Measurements from ENCODE around the gene MYPN. TPM values are rescaled to one million over a fixed set of nuclear protein-coding genes. Genes with fewer than 3 reads are reported as not detected.
A peak's percentile ranks its signal among the peaks of the same experiment; 100 is the strongest.

The MYPN gene
- total and polyA plus RNA-seq, 2 experiments from 2014 or later: not detected

GRCh38 chr10:68221196-68221595, 111.9 kb downstream of the MYPN start:
- H3K27me3 ChIP-seq: no peaks in the 10 kb centered on the region
- no peak overlapping the region for H3K27ac ChIP-seq
- H3K4me2 ChIP-seq: no peak overlapping the region
- H2AFZ ChIP-seq: no peak overlapping the region
- H3K4me3 ChIP-seq: no peak overlapping the region
- TF ChIP-seq EZH2 (IDR thresholded peaks at IDR 0.05; ENCODE audit: borderline replicate concordance) (no peak), CTCF (IDR thresholded peaks at IDR 0.05; ENCODE audit: poor library complexity) (no peak), EZH2phosphoT487 (IDR thresholded peaks at IDR 0.05; ENCODE audit: low read depth, severe bottlenecking, unreplicated experiment) (no peak)
- no peak for DNase-seq (ENCODE audit: low spot score)
- H4K20me1 ChIP-seq (ENCODE audit: insufficient read depth, poor library complexity, severe bottlenecking): no peaks in the 10 kb centered on the region
- no peaks in the 10 kb centered on the region for H3K9me2 ChIP-seq (replicated peaks; ENCODE audit: insufficient read depth)
- H3K79me2 ChIP-seq: no peaks in the 10 kb centered on the region
- no peaks in the 10 kb centered on the region for H3K36me3 ChIP-seq (replicated peaks; ENCODE audit: insufficient read depth, low read depth)
- no peaks in the 10 kb centered on the region for H3K9me3 ChIP-seq (ENCODE audit: low read depth)
- no peaks in the 10 kb centered on the region for H3K4me1 ChIP-seq (ENCODE audit: insufficient read depth)

GRCh38 chr10:68222391-68222790, 113.1 kb downstream of the MYPN start:
- Histone ChIP-seq H3K27me3 (no peaks in the 10 kb centered on the region), H3K9me3 (ENCODE audit: low read depth) (no peaks in the 10 kb centered on the region), H3K4me1 (ENCODE audit: insufficient read depth) (no peaks in the 10 kb centered on the region), H3K4me2 (no peak overlapping the region), H3K4me3 (no peak overlapping the region), H3K9me2 (replicated peaks; ENCODE audit: insufficient read depth) (no peaks in the 10 kb centered on the region), H3K79me2 (no peaks in the 10 kb centered on the region), H2AFZ (no peak overlapping the region), H3K27ac (no peak overlapping the region), H3K36me3 (replicated peaks; ENCODE audit: insufficient read depth, low read depth) (no peaks in the 10 kb centered on the region), H4K20me1 (ENCODE audit: insufficient read depth, poor library complexity, severe bottlenecking) (no peaks in the 10 kb centered on the region)
- 84% methylated on average over 2 of the region's 2 CpGs for WGBS (ENCODE audit: low lambda C conversion rate, missing lambda C conversion rate)
- no peak for TF ChIP-seq CTCF (IDR thresholded peaks at IDR 0.05; ENCODE audit: poor library complexity)
- no peak for TF ChIP-seq EZH2 (IDR thresholded peaks at IDR 0.05; ENCODE audit: borderline replicate concordance)
- TF ChIP-seq EZH2phosphoT487 (IDR thresholded peaks at IDR 0.05; ENCODE audit: low read depth, severe bottlenecking, unreplicated experiment): no peak
- no peak for DNase-seq (ENCODE audit: low spot score)

GRCh38 chr10:68223535-68224165, 114.4 kb downstream of the MYPN start:
- Histone ChIP-seq H3K4me1 (ENCODE audit: insufficient read depth) (no peaks in the 10 kb centered on the region), H3K79me2 (no peaks in the 10 kb centered on the region), H2AFZ (no peak overlapping the region), H3K36me3 (replicated peaks; ENCODE audit: insufficient read depth, low read depth) (no peaks in the 10 kb centered on the region), H3K27me3 (no peaks in the 10 kb centered on the region), H3K27ac (no peak overlapping the region), H3K4me2 (no peak overlapping the region), H4K20me1 (ENCODE audit: insufficient read depth, poor library complexity, severe bottlenecking) (no peaks in the 10 kb centered on the region), H3K4me3 (no peak overlapping the region), H3K9me3 (ENCODE audit: low read depth) (no peaks in the 10 kb centered on the region), H3K9me2 (replicated peaks; ENCODE audit: insufficient read depth) (no peaks in the 10 kb centered on the region)
- 65% methylated on average over 3 of the region's 3 CpGs for WGBS (ENCODE audit: low lambda C conversion rate, missing lambda C conversion rate)
- TF ChIP-seq CTCF (IDR thresholded peaks at IDR 0.05; ENCODE audit: poor library complexity) (no peak), EZH2 (IDR thresholded peaks at IDR 0.05; ENCODE audit: borderline replicate concordance) (no peak), EZH2phosphoT487 (IDR thresholded peaks at IDR 0.05; ENCODE audit: low read depth, severe bottlenecking, unreplicated experiment) (no peak)
- DNase-seq (ENCODE audit: low spot score): peak; percentile 16

GRCh38 chr10:68224810-68225209, 115.5 kb downstream of the MYPN start:
- Histone ChIP-seq H4K20me1 (ENCODE audit: insufficient read depth, poor library complexity, severe bottlenecking) (no peaks in the 10 kb centered on the region), H3K27ac (no peak overlapping the region), H3K4me3 (no peak overlapping the region), H3K9me2 (replicated peaks; ENCODE audit: insufficient read depth) (no peaks in the 10 kb centered on the region), H3K4me1 (ENCODE audit: insufficient read depth) (no peaks in the 10 kb centered on the region), H3K79me2 (no peaks in the 10 kb centered on the region), H2AFZ (no peak overlapping the region), H3K27me3 (peaks cover 8% of the 10 kb centered on the region), H3K9me3 (ENCODE audit: low read depth) (no peaks in the 10 kb centered on the region), H3K36me3 (replicated peaks; ENCODE audit: insufficient read depth, low read depth) (no peaks in the 10 kb centered on the region), H3K4me2 (no peak overlapping the region)
- DNase-seq (ENCODE audit: low spot score): no peak
- no peak for TF ChIP-seq CTCF (IDR thresholded peaks at IDR 0.05; ENCODE audit: poor library complexity)
- TF ChIP-seq EZH2phosphoT487 (IDR thresholded peaks at IDR 0.05; ENCODE audit: low read depth, severe bottlenecking, unreplicated experiment): no peak
- TF ChIP-seq EZH2 (IDR thresholded peaks at IDR 0.05; ENCODE audit: borderline replicate concordance): no peak

Data from hepatocyte (in vitro differentiated cells).